GM21360 (cell line): ENCODE data around the gene AMELX.

Experiments used
- ATAC-seq: cut with Tn5 transposase; IDR thresholded peaks from one replicate; pipeline ENCODE4 v1.9.1; 2021; ENCODE audit warnings: mild to moderate bottlenecking, moderate library complexity; ENCODE audit not compliant: unreplicated experiment

AMELX gene

GRCh38 chrX:11293113-11293512 is at the start of gene AMELX:
Gene AMELX (plus strand): TSS chrX:11293413. CDS start chrX:11294789, 1,376 bp downstream.
- ATAC-seq, result no peak

- no peak for ATAC-seq
Observed at GRCh38 chrX:11244636-11245035, 48.6 kb upstream of the AMELX start.

- ATAC-seq, result no peak
Observed at GRCh38 chrX:11254417-11255109, 38.6 kb upstream of the AMELX start.

GRCh38 chrX:11257290-11257689 is 35.9 kb upstream of the AMELX start:
- ATAC-seq, result no peak

GRCh38 chrX:11257711-11258110 is 35.5 kb upstream of the AMELX start:
- no peak for ATAC-seq

GRCh38 chrX:11259437-11259836 is 33.8 kb upstream of the AMELX start:
- no peak for ATAC-seq

GRCh38 chrX:11261260-11261659 is 32.0 kb upstream of the AMELX start:
- ATAC-seq, result no peak

GRCh38 chrX:11264925-11265324 is 28.3 kb upstream of the AMELX start:
- ATAC-seq, result no peak

GRCh38 chrX:11265352-11265751 is 27.9 kb upstream of the AMELX start:
- no peak for ATAC-seq

- no peak for ATAC-seq
Observed at GRCh38 chrX:11266573-11267003, 26.6 kb upstream of the AMELX start.

GRCh38 chrX:11267425-11267824 is 25.8 kb upstream of the AMELX start:
- no peak for ATAC-seq

- ATAC-seq, result no peak
Observed at GRCh38 chrX:11269006-11269405, 24.2 kb upstream of the AMELX start.

GRCh38 chrX:11269996-11270395 is 23.2 kb upstream of the AMELX start:
- ATAC-seq, result no peak

GRCh38 chrX:11272290-11272689 is 20.9 kb upstream of the AMELX start:
- ATAC-seq, result no peak

GRCh38 chrX:11272863-11273262 is 20.4 kb upstream of the AMELX start:
- ATAC-seq, result no peak

GRCh38 chrX:11273544-11273943 is 19.7 kb upstream of the AMELX start:
- no peak for ATAC-seq

- no peak for ATAC-seq
Observed at GRCh38 chrX:11282043-11282442, 11.2 kb upstream of the AMELX start.

GRCh38 chrX:11285651-11286050 is 7.6 kb upstream of the AMELX start:
- ATAC-seq, result no peak

- no peak for ATAC-seq
Observed at GRCh38 chrX:11287505-11287904, 5.7 kb upstream of the AMELX start.

GRCh38 chrX:11290416-11291102 is 2.7 kb upstream of the AMELX start:
- ATAC-seq, result no peak

GRCh38 chrX:11296051-11296450 is 2.8 kb downstream of the AMELX start:
- no peak for ATAC-seq

GRCh38 chrX:11298600-11298999 is 5.4 kb downstream of the AMELX start:
- ATAC-seq, result no peak

- ATAC-seq, result no peak
Observed at GRCh38 chrX:11304829-11305228, 11.6 kb downstream of the AMELX start.
